Measurements from ENCODE around the gene AMZ1. TPM values are rescaled to one million over a fixed set of nuclear protein-coding genes. Genes with fewer than 3 reads are reported as not detected.

The AMZ1 gene
- total RNA-seq, 4 donors from 2014 or later = 0.19 to 0.27 TPM; not detected in 2

DNA sequence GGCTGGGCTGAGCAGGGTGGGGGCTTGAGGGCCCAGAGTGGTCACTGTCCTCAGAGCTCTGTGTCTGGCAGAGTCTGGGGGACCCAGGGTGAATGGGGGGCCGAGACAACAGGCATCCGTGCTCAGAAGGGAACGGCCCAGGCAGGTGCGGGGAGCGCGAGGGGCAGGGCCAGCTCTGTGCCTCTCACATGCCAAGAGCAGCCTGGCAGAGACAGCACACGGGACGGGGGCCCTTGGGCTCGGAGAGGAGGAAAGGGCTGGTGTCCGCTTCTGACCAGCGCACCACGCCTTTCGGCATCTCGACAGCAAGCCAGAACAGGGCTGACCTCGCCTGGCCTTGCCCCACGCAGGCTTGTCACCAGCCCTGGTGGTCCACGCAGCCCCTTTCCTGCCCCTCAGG lies 13.4 kb downstream of the AMZ1 start:
- intact Hi-C loops (cut with DNase I; ENCODE audit: low total_unique reads) = no loop called here
- no peak for TF ChIP-seq POLR2A (IDR thresholded peaks at IDR 0.05)
- TF ChIP-seq, protein P1, sequence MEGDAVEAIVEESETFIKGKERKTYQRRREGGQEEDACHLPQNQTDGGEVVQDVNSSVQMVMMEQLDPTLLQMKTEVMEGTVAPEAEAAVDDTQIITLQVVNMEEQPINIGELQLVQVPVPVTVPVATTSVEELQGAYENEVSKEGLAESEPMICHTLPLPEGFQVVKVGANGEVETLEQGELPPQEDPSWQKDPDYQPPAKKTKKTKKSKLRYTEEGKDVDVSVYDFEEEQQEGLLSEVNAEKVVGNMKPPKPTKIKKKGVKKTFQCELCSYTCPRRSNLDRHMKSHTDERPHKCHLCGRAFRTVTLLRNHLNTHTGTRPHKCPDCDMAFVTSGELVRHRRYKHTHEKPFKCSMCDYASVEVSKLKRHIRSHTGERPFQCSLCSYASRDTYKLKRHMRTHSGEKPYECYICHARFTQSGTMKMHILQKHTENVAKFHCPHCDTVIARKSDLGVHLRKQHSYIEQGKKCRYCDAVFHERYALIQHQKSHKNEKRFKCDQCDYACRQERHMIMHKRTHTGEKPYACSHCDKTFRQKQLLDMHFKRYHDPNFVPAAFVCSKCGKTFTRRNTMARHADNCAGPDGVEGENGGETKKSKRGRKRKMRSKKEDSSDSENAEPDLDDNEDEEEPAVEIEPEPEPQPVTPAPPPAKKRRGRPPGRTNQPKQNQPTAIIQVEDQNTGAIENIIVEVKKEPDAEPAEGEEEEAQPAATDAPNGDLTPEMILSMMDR (IDR thresholded peaks at IDR 0.05) = no peak
- 80 to 88% methylated on average over 17 of the region's 17 CpGs for WGBS, 2 donors
- H3K4me3 ChIP-seq (ENCODE audit: low read depth, poor library complexity, severe bottlenecking) = no peak overlapping the region
- no peak for DNase-seq (ENCODE audit: low spot score in 2 of 2)

DNA sequence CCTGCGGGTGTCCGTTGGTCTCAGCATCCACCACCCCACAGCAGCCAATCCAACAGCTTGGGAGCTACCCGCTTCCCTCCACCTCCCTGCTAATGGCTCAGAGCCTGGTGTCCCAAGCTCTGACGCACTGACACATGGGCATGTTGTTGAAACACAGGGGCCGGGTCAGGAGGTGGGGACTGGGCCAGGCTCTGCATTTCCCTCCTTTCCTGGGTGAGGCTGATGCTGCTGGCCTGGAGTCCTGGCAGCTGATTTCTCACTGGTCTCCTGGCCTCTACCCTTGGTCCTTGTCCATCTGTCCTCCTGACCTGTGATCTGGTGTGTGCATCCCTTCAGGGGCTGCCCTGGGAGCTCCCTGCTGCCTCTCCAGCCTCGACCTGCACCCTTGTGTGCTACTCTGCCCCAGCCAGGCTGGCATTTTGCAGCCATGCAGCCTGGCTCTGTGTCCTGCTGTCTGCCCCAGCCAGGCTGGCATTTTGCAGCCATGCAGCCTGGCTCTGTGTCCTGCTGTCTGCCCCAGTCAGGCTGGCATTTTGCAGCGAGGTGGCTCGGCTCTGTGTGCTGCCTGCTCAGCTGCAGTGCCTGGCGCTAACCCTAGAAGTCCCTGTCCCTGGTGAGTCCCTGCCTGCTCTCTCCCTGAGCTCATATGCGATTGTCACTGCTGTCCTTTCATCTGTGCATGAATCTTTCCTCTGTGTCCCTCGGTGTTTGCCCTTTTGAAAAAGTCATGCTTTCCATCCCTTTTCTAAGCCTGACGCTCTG lies 14.0 kb downstream of the AMZ1 start:
- peak; percentile 64 to 94 for DNase-seq (ENCODE audit: low spot score in 2 of 2)
- no peak overlapping the region for H3K4me3 ChIP-seq (ENCODE audit: low read depth, poor library complexity, severe bottlenecking)
- WGBS, 2 donors = 74% methylated on average over 12 of the region's 12 CpGs
- intact Hi-C loops (cut with DNase I; ENCODE audit: low total_unique reads) = no loop called here
- TF ChIP-seq POLR2A (IDR thresholded peaks at IDR 0.05) = no peak
- TF ChIP-seq, protein P1 (IDR thresholded peaks at IDR 0.05) = no peak

DNA sequence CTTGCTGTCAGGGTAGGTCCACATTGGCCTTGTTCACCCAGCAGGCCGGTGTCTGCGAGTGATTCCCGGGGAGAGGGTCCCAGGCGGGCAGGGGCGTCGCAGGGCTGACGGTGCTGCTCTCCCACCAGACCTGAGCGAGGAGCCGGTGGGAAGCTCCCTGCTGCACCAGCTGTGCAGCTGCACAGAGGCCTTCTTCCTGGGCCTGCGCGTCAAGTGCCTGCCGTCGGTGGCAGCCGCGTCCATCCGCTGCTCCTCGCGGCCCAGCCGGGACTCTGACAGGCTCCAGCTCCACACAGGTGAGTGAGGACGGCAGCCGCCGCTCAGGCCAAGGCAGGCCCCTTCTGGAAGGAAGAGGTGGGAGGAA lies 14.6 kb downstream of the AMZ1 start:
- no peak overlapping the region for H3K4me3 ChIP-seq (ENCODE audit: low read depth, poor library complexity, severe bottlenecking)
- 93% methylated on average over 15 to 22 of the region's 22 CpGs for WGBS, 2 donors
- TF ChIP-seq, protein P1 (IDR thresholded peaks at IDR 0.05) = no peak
- TF ChIP-seq POLR2A (IDR thresholded peaks at IDR 0.05) = no peak
- no peak for DNase-seq (ENCODE audit: low spot score in 2 of 2)
- intact Hi-C loops (cut with DNase I; ENCODE audit: low total_unique reads) = no loop called here

DNA sequence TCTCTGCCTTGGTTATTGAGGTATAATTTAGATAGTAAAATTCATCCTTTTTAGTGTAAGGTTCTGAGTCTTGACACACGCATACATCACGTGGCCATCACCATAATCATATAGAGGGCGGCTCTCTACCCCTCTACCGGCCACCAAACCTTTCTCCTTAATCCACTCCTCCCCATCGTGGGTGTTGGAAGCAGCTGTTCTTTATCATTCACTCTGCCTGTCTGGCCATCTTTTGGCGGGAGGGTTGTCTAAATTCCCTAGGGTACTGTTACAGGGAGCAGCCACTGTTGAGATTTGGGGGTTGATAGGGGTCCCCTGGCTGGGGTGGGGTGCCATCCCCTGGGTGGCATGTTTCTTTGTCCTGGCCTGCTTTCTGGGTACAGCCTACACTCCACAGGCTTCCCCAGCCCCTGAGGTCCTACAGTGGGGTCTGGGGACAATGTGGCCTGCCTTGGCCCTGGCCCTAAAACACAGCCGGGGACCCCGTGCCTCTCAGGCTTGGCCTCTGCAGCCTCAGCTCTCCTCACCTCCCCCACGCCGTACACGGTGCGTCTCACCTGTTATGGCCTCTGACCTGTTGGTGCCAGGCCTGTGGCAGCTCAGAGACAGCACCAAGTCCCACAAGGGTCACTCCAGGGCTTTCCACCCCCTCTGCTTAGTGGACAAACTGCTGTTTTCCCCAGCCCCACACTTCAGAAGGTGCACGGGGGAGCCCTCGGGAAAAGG lies 17.5 kb downstream of the AMZ1 start:
- intact Hi-C loops (cut with DNase I; ENCODE audit: low total_unique reads) = no loop called here
- WGBS, 2 donors = 82 to 85% methylated on average over 14 of the region's 14 CpGs
- TF ChIP-seq POLR2A (IDR thresholded peaks at IDR 0.05) = no peak
- TF ChIP-seq, protein P1 (IDR thresholded peaks at IDR 0.05) = no peak
- no peak for DNase-seq (ENCODE audit: low spot score in 2 of 2)
- H3K4me3 ChIP-seq (ENCODE audit: low read depth, poor library complexity, severe bottlenecking) = no peak overlapping the region

DNA sequence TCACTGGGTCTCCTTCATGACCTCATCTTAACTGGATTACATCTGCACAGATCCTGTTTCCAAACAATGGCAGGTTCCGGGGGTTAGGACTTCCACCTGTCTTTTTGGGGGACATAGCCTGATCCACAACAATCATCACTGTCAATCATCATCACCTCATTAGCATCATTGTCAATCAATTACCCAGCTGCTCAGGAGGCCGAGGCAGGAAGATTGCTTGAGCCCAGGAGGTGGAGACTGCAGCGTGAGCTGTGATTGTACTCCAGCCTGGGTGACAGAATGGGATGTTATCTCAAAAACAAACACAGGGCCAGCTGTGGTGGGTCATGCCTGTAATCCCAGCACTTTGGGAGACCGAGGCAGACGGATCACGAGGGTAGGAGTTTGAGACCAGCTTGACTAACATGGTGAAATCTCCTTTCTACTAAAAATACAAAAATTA lies 18.7 kb downstream of the AMZ1 start:
- H3K4me3 ChIP-seq (ENCODE audit: low read depth, poor library complexity, severe bottlenecking) = no peak overlapping the region
- DNase-seq (ENCODE audit: low spot score in 2 of 2) = no peak
- intact Hi-C loops (cut with DNase I; ENCODE audit: low total_unique reads) = no loop called here
- WGBS, 2 donors = 77 to 79% methylated on average over 6 of the region's 6 CpGs
- no peak for TF ChIP-seq POLR2A (IDR thresholded peaks at IDR 0.05)
- TF ChIP-seq, protein P1 (IDR thresholded peaks at IDR 0.05) = no peak

Measured in lower leg skin (tissue), 4 donors.